HG02798 (cell line): ENCODE data around the gene NDUFC2.
A peak's percentile ranks its signal among the peaks of the same experiment; 100 is the strongest.
"Not testable (repeated sequence)": the region's sequence is repeated elsewhere in the genome, so short reads cannot be mapped to it uniquely, and the experiment has no call there.

Source experiments
- ATAC-seq: cut with Tn5 transposase; IDR thresholded peaks from one replicate; pipeline ENCODE4 v1.9.1; 2021; ENCODE audit warnings: mild to moderate bottlenecking; ENCODE audit not compliant: unreplicated experiment, poor library complexity

NDUFC2 gene

GRCh38 chr11:78079232-78080083 is at the start of gene NDUFC2:
NDUFC2 (minus strand) TSS chr11:78079862; CDS start chr11:78079744, 118 bp downstream.
- ATAC-seq, result peak; percentile 89

GRCh38 chr11:78127403-78127802 is 47.7 kb upstream of the NDUFC2 start:
- ATAC-seq, result no peak

- peak; percentile 79 for ATAC-seq
Observed at GRCh38 chr11:78112582-78113275, 33.1 kb upstream of the NDUFC2 start.

GRCh38 chr11:78111298-78111697 is 31.6 kb upstream of the NDUFC2 start:
- no peak for ATAC-seq

GRCh38 chr11:78110830-78111229 is 31.2 kb upstream of the NDUFC2 start:
- no peak for ATAC-seq

GRCh38 chr11:78110351-78110750 is 30.7 kb upstream of the NDUFC2 start:
- no peak for ATAC-seq

- no peak for ATAC-seq
Observed at GRCh38 chr11:78109081-78110015, 29.7 kb upstream of the NDUFC2 start.

GRCh38 chr11:78100676-78101472 is 21.2 kb upstream of the NDUFC2 start:
- ATAC-seq, result no peak

GRCh38 chr11:78100261-78100660 is 20.6 kb upstream of the NDUFC2 start:
- no peak for ATAC-seq

- no peak for ATAC-seq
Observed at GRCh38 chr11:78099666-78100065, 20.0 kb upstream of the NDUFC2 start.

- ATAC-seq, result no peak
Observed at GRCh38 chr11:78097666-78098385, 18.2 kb upstream of the NDUFC2 start.

- ATAC-seq, result no peak
Observed at GRCh38 chr11:78094250-78094649, 14.6 kb upstream of the NDUFC2 start.

GRCh38 chr11:78086521-78087074 is 6.9 kb upstream of the NDUFC2 start:
- not testable (repeated sequence) for ATAC-seq

GRCh38 chr11:78085972-78086371 is 6.3 kb upstream of the NDUFC2 start:
- no peak for ATAC-seq

- not testable (repeated sequence) for ATAC-seq
Observed at GRCh38 chr11:78084506-78084905, 4.8 kb upstream of the NDUFC2 start.

GRCh38 chr11:78083021-78083420 is 3.4 kb upstream of the NDUFC2 start:
- no peak for ATAC-seq

- no peak for ATAC-seq
Observed at GRCh38 chr11:78082146-78082545, 2.5 kb upstream of the NDUFC2 start.

- no peak for ATAC-seq
Observed at GRCh38 chr11:78081583-78081982, 1.9 kb upstream of the NDUFC2 start.
